GM23338 (cell line): Measurements from ENCODE around the gene DOCK3. TPM values are rescaled to one million over a fixed set of nuclear protein-coding genes. Genes with fewer than 3 reads are reported as not detected.

Experiments
- ATAC-seq: fragments of 200-7000 bp; cut with Tn5 transposase; 3 replicates; pipeline ENCODE4 v1.9.1; 2020
- DNase-seq: peaks from one replicate; pipeline ENCODE4 v3.0.0-alpha.2; 2015; ENCODE audit warnings: low spot score
- H2AFZ ChIP-seq: fragments of 200-600 bp; sonication (generic); 2 replicates; pipeline ENCODE4 v1.8.0; 2016; ENCODE audit warnings: antibody characterized with exemption, mild to moderate bottlenecking, moderate library complexity
- H3F3A ChIP-seq: fragments of 200-600 bp; sonication (generic); replicated peaks from 2 replicates; pipeline ENCODE4 v1.8.0; 2017; ENCODE audit warnings: antibody characterized with exemption, mixed run types, low read depth
- H3K27ac ChIP-seq: fragments of 200-600 bp; sonication (generic); 2 replicates; pipeline ENCODE4 v1.6.1; 2016; ENCODE audit warnings: low read depth
- H3K27me3 ChIP-seq: fragments of 200-600 bp; sonication (generic); 2 replicates; pipeline ENCODE4 v1.8.0; 2016; ENCODE audit warnings: mild to moderate bottlenecking, mixed run types, moderate library complexity; ENCODE audit not compliant: insufficient read depth
- H3K36me3 ChIP-seq: fragments of 200-600 bp; sonication (generic); 2 replicates; pipeline ENCODE4 v1.8.0; 2016; ENCODE audit warnings: mild to moderate bottlenecking; ENCODE audit not compliant: insufficient read depth
- H3K4me1 ChIP-seq: fragments of 200-600 bp; sonication (generic); 2 replicates; pipeline ENCODE4 v1.8.0; 2016; ENCODE audit warnings: mild to moderate bottlenecking, moderate library complexity; ENCODE audit not compliant: insufficient read depth
- H3K4me2 ChIP-seq: fragments of 200-600 bp; sonication (generic); 2 replicates; pipeline ENCODE4 v1.7.1; 2017; ENCODE audit warnings: mixed run types
- H3K4me3 ChIP-seq: fragments of 200-600 bp; sonication (generic); 2 replicates; pipeline ENCODE4 v1.6.1; 2016; ENCODE audit warnings: mixed run types
- H3K79me2 ChIP-seq: fragments of 200-600 bp; sonication (generic); replicated peaks from 2 replicates; pipeline ENCODE4 v1.8.0; 2017; ENCODE audit warnings: mild to moderate bottlenecking; ENCODE audit not compliant: insufficient read depth
- H3K9me2 ChIP-seq: fragments of 200-600 bp; sonication (generic); 2 replicates; pipeline ENCODE4 v1.8.0; 2017; ENCODE audit not compliant: insufficient read depth
- H4K20me1 ChIP-seq: fragments of 200-600 bp; sonication (generic); replicated peaks from 2 replicates; pipeline ENCODE4 v1.8.0; 2017; ENCODE audit warnings: mild to moderate bottlenecking; ENCODE audit not compliant: insufficient read depth
- H3K27ac Mint-ChIP-seq: 2 replicates; pipeline ENCODE4 v1.8.0; 2020; ENCODE audit warnings: inconsistent platforms, mild to moderate bottlenecking, moderate library complexity, mixed read lengths
- H3K27me3 Mint-ChIP-seq: 3 replicates; pipeline ENCODE4 v1.8.0; 2022; ENCODE audit warnings: low read depth, mild to moderate bottlenecking, moderate library complexity, mixed read lengths, inconsistent platforms; ENCODE audit not compliant: insufficient read depth, poor library complexity
- H3K36me3 Mint-ChIP-seq: 3 replicates; pipeline ENCODE4 v1.8.0; 2021; ENCODE audit warnings: low read depth, mild to moderate bottlenecking, inconsistent platforms, moderate library complexity, mixed read lengths
- H3K4me1 Mint-ChIP-seq: 3 replicates; pipeline ENCODE4 v1.8.0; 2020; ENCODE audit warnings: mild to moderate bottlenecking, inconsistent platforms, mixed read lengths
- H3K4me3 Mint-ChIP-seq: 3 replicates; pipeline ENCODE4 v1.8.0; 2021; ENCODE audit warnings: moderate library complexity, mild to moderate bottlenecking, inconsistent platforms, mixed read lengths
- H3K9me3 Mint-ChIP-seq: 3 replicates; pipeline ENCODE4 v1.8.0; 2020; ENCODE audit warnings: moderate library complexity, mild to moderate bottlenecking, inconsistent platforms, mixed read lengths
- JUNB ChIP-seq: IDR thresholded peaks from one replicate; pipeline ENCODE4 v1.6.1; 2016; ENCODE audit warnings: antibody characterized with exemption; ENCODE audit not compliant: unreplicated experiment
- NANOG ChIP-seq: IDR thresholded peaks from 2 replicates; pipeline ENCODE4 v1.6.1; 2016; ENCODE audit warnings: antibody characterized with exemption, borderline replicate concordance
- POLR2AphosphoS5 ChIP-seq: IDR thresholded peaks from 2 replicates; pipeline ENCODE4 v1.6.1; 2016; ENCODE audit warnings: antibody characterized with exemption, low read depth
- STAT1 ChIP-seq: IDR thresholded peaks from one replicate; pipeline ENCODE4 v1.6.1; 2016; ENCODE audit warnings: antibody characterized with exemption; ENCODE audit not compliant: unreplicated experiment
- ZNF331 ChIP-seq: fragments of 250-450 bp; sonication (Bioruptor Pico); IDR thresholded peaks from 2 replicates; pipeline ENCODE4 v1.5.0; 2020; ENCODE audit warnings: low read depth, mild to moderate bottlenecking, moderate library complexity
- ZNF462 ChIP-seq: fragments of 250-450 bp; sonication (Bioruptor Pico); IDR thresholded peaks from 2 replicates; pipeline ENCODE4 v1.5.0; 2020; ENCODE audit warnings: mild to moderate bottlenecking, moderate library complexity
- polyA plus RNA-seq: library from polyadenylated mRNA; unstranded; fragments of >200 nt; fragmentation: Nextera tagmentation; extraction: Ambion mirVana; gene quantifications from 2 replicates; pipeline ENCODE4 v1.2.1, GENCODE V29; 2016
- total RNA-seq: library from RNA; depleted of rRNA; stranded (reverse); fragments of >200 nt; shearing (Covaris generic); gene quantifications from 2 replicates; pipeline ENCODE4 v1.2.3, GENCODE V29; 2014
- TF ChIP-seq, protein P1 (sequence below): IDR thresholded peaks from 2 replicates; pipeline ENCODE4 v1.6.1; 2016; ENCODE audit warnings: antibody characterized with exemption
- TF ChIP-seq, protein P2 (sequence below), 2 experiments: fragments of 200-600 bp in 1 of 2; sonication (generic) in 1 of 2; conservative IDR thresholded peaks; 2 replicates each; pipeline versions ENCODE4 v1.5.1 to v1.6.1; 2016 to 2017; ENCODE audit warnings: antibody characterized with exemption in 2 of 2, low read depth in 2 of 2, mild to moderate bottlenecking in 2 of 2, moderate library complexity in 1 of 2

DOCK3 gene
- total and polyA plus RNA-seq, 2 experiments from 2014 or later = 2.4 to 5.6 TPM

GRCh38 chr3:51353691-51354090 lies 679.0 kb downstream of the DOCK3 start (continued):
- no peak for TF ChIP-seq ZNF462
- TF ChIP-seq NANOG = no peak

- H3K27me3 ChIP-seq = no peaks in the 10 kb centered on the region
- H3K27me3 Mint-ChIP-seq = no peaks in the 10 kb centered on the region
- no peak for TF ChIP-seq POLR2AphosphoS5
- no peak for TF ChIP-seq JUNB
- no peak for TF ChIP-seq STAT1
- TF ChIP-seq, protein P1, sequence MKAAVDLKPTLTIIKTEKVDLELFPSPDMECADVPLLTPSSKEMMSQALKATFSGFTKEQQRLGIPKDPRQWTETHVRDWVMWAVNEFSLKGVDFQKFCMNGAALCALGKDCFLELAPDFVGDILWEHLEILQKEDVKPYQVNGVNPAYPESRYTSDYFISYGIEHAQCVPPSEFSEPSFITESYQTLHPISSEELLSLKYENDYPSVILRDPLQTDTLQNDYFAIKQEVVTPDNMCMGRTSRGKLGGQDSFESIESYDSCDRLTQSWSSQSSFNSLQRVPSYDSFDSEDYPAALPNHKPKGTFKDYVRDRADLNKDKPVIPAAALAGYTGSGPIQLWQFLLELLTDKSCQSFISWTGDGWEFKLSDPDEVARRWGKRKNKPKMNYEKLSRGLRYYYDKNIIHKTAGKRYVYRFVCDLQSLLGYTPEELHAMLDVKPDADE = no peak
- TF ChIP-seq, protein P2, sequence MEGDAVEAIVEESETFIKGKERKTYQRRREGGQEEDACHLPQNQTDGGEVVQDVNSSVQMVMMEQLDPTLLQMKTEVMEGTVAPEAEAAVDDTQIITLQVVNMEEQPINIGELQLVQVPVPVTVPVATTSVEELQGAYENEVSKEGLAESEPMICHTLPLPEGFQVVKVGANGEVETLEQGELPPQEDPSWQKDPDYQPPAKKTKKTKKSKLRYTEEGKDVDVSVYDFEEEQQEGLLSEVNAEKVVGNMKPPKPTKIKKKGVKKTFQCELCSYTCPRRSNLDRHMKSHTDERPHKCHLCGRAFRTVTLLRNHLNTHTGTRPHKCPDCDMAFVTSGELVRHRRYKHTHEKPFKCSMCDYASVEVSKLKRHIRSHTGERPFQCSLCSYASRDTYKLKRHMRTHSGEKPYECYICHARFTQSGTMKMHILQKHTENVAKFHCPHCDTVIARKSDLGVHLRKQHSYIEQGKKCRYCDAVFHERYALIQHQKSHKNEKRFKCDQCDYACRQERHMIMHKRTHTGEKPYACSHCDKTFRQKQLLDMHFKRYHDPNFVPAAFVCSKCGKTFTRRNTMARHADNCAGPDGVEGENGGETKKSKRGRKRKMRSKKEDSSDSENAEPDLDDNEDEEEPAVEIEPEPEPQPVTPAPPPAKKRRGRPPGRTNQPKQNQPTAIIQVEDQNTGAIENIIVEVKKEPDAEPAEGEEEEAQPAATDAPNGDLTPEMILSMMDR (conservative IDR thresholded peaks at IDR 0.05; ENCODE audit: low read depth in 2 of 2) = no peak
- no peak for TF ChIP-seq ZNF331 (CRISPR knock-in tag)
- no peak overlapping the region for H3K27ac Mint-ChIP-seq
- no peak overlapping the region for H3K4me3 ChIP-seq
- H3K79me2 ChIP-seq = no peaks in the 10 kb centered on the region
- H3K27ac ChIP-seq = no peak overlapping the region
- no peaks in the 10 kb centered on the region for H4K20me1 ChIP-seq
- no peaks in the 10 kb centered on the region for H3F3A ChIP-seq
- no peaks in the 10 kb centered on the region for H3K9me3 Mint-ChIP-seq
- H3K4me1 ChIP-seq = no peaks in the 10 kb centered on the region
- DNase-seq = no peak
- H3K36me3 ChIP-seq = no peaks in the 10 kb centered on the region
- H3K4me1 Mint-ChIP-seq = no peaks in the 10 kb centered on the region
- no peak overlapping the region for H3K4me3 Mint-ChIP-seq
- ATAC-seq = no peak
- H3K4me2 ChIP-seq = no peak overlapping the region
- H3K9me2 ChIP-seq = no peaks in the 10 kb centered on the region
- no peak overlapping the region for H2AFZ ChIP-seq
- no peaks in the 10 kb centered on the region for H3K36me3 Mint-ChIP-seq
These were observed 679.4 kb downstream of the DOCK3 start for GRCh38 chr3:51354172-51354571.
